Daoy (cell line): ENCODE measurements around the gene ATP8B1. TPM values are rescaled to one million over a fixed set of nuclear protein-coding genes. Genes with fewer than 3 reads are reported as not detected.
"Not testable (repeated sequence)": the region's sequence is repeated elsewhere in the genome, so short reads cannot be mapped to it uniquely, and the experiment has no call there.

Source experiments
- DNase-seq: peaks from one replicate; pipeline ENCODE4 v3.0.0-alpha.2; 2015; ENCODE audit warnings: low read depth
- total RNA-seq: library from RNA; depleted of rRNA; stranded (reverse); fragments of >200 nt; shearing (Covaris generic); gene quantifications from 2 replicates; pipeline ENCODE4 v1.2.3, GENCODE V29; 2014

ATP8B1 gene
- total RNA-seq, 1 experiment from 2014 or later, result 7.5 TPM

GRCh38 chr18:57666818-57667497 is 136.2 kb downstream of the ATP8B1 start:
- no peak for DNase-seq

DNA sequence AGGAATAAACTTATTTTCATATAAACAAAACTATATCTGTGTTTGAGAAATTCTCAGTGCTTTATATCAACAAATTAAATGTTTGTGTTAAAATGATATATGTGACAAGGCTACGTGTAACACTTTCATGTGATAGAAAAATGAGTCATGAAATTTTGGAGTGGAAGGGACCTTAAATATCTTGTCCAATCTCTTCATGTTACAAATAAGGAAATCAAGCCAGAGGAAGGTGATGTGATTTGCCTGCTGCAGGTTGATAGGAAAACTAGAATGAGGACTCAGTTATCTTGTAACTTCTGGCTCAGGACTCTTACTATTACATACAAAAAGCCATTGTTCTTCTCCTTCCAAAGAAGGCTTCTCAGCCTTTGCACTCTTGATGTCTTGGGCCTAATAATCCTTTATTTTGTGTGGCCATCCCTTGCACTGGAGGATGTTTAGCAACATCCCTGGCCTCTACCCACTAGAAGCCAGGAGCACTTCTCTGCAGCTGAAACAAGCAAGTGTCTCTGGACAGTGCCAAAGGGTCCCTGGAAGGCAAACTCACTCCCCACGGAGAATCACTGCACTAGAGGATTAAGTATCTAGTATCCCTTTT is 138.4 kb downstream of the ATP8B1 start:
- DNase-seq, result no peak

GRCh38 chr18:57660961-57661360 is 142.2 kb downstream of the ATP8B1 start:
- no peak for DNase-seq

DNA sequence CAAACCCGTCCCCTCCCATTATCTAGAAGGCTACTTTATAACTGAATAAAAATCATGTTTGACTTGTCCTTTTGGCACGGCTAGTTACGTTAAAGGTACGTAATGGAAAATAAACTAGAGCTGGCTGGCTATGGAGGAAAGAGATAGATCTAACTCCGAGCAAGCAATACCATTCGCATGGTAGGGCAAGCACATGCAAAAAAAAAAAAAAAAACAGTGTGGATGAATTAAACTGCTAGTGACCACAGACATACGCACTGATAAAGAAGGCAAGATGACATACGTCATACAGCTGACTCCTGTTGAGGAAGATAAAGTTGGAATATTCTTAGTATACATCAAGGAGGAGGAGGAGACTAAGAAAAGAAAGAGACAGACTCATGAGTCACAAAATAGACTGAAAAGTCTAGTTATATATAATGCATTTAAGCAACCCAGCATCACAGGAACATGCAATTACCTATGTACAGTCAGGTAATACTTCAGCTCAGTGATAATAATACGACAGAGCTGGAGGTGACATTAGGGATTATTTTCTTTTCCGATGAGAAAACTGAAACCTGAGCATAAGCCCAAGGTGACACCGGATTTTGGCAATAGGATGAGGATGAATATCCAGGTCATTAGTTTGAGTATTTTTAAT is 143.5 kb downstream of the ATP8B1 start:
- no peak for DNase-seq

- DNase-seq, result no peak
These were observed 145.6 kb downstream of the ATP8B1 start for GRCh38 chr18:57657542-57657941.

GRCh38 chr18:57655740-57656139 is 147.4 kb downstream of the ATP8B1 start:
- no peak for DNase-seq

- no peak for DNase-seq
These were observed 151.2 kb downstream of the ATP8B1 start for GRCh38 chr18:57651914-57652313.

- DNase-seq, result no peak
These were observed 153.3 kb downstream of the ATP8B1 start for GRCh38 chr18:57649556-57650500.

DNA sequence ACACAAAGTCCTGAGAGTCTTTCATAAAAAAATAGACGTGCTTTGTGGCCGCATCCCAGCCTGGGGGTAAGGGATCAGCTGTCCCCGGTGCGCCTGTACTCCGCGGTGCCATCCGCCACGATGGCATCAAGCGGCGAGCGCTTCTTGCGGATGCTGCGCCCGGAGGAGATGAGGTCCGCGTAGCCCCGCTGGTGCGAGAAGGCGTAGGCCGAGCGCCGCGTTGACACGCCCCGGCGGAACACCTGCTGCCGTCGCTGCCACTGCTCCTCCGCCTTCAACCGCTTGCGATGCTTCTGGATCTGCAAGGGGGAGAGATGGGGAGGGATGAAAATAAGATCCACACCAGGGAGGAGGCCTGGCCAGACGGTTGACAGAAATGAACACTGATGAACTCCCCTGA is 154.7 kb downstream of the ATP8B1 start:
- DNase-seq, result no peak

DNA sequence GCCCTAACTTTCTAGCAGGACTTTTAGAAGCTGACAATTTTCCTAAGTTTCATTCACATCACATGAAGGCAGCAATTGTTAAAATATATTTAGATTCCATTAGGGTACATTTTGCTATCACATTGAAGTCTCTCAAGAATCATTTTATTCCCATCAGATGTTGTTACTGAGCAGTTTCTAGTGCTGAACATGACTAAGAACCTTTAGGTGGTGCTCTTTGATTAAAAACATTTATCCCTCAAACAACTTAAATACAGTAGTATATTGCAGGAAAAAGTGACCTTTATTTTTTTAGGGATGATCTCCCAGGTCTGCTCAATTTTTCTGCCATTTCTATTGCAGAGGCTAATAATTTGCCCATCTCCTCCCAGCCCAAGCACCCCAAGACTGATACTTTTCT is 158.6 kb downstream of the ATP8B1 start:
- DNase-seq, result no peak

DNA sequence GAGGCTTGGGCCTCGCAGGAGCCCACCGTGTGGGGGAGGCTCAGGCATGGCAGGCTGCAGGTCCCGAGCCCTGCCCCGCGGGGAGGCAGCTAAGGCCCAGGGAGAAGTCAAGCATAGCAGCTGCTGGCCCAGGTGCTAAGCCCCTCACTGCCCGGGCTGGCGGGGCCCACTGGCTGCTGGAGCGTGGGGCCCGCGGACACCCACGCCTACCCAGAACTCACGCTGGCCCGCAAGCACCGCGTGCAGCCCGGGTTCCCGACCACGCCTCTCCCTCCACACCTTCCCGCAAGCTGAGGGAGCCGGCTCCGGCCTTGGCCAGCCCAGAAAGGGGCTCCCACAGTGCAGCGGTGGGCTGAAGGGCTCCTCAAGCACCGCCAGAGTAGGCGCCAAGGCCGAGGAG is 159.4 kb downstream of the ATP8B1 start:
- DNase-seq, result not testable (repeated sequence)

GRCh38 chr18:57642462-57642861 is 160.7 kb downstream of the ATP8B1 start:
- not testable (repeated sequence) for DNase-seq

GRCh38 chr18:57640749-57641148 is 162.4 kb downstream of the ATP8B1 start:
- no peak for DNase-seq

GRCh38 chr18:57640236-57640635 is 162.9 kb downstream of the ATP8B1 start:
- DNase-seq, result no peak

GRCh38 chr18:57635003-57635822 is 167.9 kb downstream of the ATP8B1 start:
- DNase-seq, result no peak

DNA sequence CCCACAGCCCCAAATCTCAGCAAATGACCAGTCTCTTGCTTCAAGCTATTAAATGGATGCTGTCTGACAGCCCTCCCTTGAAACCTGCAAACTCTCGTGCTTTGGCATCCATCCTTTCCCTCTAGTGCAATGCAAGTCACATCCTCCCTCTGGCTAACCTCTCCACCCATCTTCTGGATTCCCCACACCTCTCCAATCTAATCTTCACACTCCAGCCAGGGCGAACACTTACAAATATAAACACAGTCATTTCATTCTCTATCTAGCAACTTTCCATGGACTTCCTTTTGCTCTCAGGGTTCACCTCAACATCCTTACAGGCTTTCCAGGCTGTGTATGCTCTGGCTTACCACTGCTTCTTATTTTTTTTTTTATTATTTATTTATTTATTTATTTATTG is 171.4 kb downstream of the ATP8B1 start:
- DNase-seq, result no peak

GRCh38 chr18:57630754-57631595 is 172.1 kb downstream of the ATP8B1 start:
- no peak for DNase-seq

DNA sequence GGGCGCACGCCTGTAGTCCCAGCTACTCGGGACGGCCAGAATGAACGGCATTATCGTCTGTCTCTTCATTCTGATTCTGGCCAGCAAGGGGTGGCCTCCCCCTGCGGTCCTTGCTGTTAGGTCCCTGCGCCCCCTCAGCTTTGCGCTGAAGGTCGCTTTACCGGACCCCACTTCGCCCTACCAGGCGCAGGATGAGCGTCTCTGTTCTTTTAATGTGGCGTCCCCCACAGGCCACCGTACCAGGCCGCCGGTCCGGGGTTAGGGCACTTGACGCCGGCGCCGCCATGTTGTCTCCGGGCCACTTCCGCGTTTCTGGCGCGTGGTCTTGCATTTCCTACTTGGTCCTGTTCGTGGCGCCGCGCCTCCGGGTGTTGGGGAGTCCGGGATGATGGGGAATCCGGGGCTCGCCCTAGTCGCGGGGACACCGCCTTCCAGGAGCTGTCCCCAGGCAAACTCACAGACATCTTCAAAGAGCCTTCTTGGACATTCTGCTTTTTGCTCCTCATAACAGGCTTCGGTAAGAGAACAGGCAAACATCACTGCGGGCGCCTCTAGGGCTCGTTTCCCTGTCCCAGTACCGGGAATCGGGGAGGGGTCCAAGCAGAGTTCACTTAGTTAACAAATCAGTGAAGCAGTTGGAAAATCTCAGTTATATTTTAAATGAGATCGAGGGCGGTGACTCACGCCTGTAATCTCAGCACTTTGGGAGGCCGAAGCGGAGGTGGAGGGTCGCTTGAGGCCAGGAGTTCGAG is 172.9 kb downstream of the ATP8B1 start:
- peak; percentile 96 for DNase-seq

DNA sequence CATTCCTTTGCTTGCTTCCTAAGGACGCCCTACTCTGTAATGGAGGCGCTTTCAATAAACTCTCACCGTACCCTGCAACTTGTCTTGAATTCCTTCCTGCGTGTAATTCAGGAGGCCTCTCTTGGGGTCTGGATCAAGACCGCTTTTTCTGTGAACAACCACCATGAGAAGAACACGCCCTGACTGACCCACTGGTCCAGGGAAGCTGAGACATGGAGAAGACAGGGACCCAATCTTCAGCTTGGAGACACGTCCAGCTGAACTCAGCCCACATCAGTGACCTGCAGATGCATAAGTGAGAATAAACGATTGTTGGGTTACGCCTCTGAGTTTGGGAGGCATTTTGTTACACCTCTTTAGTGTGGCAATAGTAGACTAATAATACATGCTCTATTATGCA is 173.7 kb downstream of the ATP8B1 start:
- no peak for DNase-seq

- peak; percentile 55 for DNase-seq
These were observed 175.6 kb downstream of the ATP8B1 start for GRCh38 chr18:57627488-57627887.
